DMS79 treated with DMSO at 0.1 percent for 48 hours (cell line): ENCODE measurements around the gene FBXW9.
A peak's percentile ranks its signal among the peaks of the same experiment; 100 is the strongest.
"Not testable (repeated sequence)": the region's sequence is repeated elsewhere in the genome, so short reads cannot be mapped to it uniquely, and the experiment has no call there.

ENCODE experiments used
- DNase-seq: peaks from one replicate; lab custom pipeline; 2025; lab: John Stamatoyannopoulos, UW

Gene FBXW9

GRCh38 chr19:12696366-12697335, at the start of gene FBXW9:
Gene FBXW9 (minus strand): TSS chr19:12696631. CDS start chr19:12696581, 50 bp downstream.
- peak; percentile 90 for DNase-seq

- DNase-seq: peak; percentile 84
Observed at GRCh38 chr19:12745166-12745897, 48.9 kb upstream of the FBXW9 start.

GRCh38 chr19:12737835-12738351, 41.5 kb upstream of the FBXW9 start:
- no peak for DNase-seq

- DNase-seq: peak; percentile 100
Observed at GRCh38 chr19:12736995-12737834, 40.8 kb upstream of the FBXW9 start, which contains the start of gene GET3. Gene GET3 (plus strand): TSS chr19:12737497. CDS start chr19:12737506, 9 bp downstream.

DNA sequence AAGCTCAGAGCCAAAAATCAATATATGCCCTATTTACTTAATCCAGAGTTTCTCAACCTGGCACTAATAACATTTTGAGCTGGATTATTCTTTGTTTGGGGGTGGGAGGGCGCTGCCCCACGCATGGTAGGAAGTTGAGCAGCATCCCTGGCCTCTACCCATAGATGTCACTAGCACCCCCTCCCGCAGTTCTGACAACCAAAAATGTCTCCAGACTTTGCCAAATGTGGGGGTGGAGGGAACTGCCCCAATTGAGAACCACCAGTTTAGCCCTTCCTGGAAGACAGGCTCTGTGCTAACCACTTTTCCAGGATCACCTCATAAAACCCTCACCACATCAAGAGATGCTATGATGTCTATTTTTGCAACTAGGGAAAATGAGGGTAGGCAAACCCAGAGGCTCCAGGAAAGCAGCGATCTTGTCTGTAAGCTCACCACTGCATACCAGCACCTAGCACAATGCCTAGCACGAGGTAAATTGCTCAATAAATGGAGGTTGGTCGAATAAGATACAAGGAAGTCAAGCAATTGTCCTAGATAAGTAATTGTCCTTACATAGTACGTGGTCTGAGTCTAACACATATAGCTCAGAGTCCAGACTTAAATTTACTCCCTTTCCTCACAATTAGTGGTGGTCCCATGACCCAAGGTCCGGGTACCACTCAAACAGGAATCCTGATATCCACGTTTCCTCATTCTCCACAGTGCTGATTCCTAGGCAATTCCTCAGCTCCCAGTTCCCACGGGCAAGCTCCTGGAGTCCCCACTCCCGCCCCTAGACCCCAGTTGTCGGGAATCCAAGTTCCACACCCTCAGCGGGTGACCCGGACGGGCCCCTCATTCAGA, 37.2 kb upstream of the FBXW9 start:
- no peak for DNase-seq

DNA sequence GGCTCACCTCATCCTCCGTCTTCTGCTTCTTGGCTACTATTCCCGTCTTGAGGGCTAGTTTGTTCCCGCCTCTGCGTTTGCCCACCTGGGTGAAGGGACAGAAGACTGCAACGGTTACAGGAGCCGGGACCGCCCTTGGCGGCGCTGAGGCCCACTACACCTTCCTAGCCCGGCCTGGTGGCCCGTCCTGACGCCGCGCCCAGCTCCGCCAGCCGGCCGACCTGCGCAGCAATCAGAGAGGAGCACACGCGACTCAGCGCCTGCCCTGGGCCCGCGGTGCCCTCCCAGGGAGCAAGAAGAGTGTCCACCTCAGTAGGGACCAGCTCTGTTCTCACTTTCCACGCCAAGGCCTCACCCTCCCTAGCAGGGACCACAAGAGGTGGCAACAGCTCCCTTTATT, 34.9 kb upstream of the FBXW9 start:
- DNase-seq: no peak

GRCh38 chr19:12730064-12730463, 33.6 kb upstream of the FBXW9 start:
- no peak for DNase-seq

GRCh38 chr19:12727745-12728433, 31.5 kb upstream of the FBXW9 start:
- no peak for DNase-seq

DNA sequence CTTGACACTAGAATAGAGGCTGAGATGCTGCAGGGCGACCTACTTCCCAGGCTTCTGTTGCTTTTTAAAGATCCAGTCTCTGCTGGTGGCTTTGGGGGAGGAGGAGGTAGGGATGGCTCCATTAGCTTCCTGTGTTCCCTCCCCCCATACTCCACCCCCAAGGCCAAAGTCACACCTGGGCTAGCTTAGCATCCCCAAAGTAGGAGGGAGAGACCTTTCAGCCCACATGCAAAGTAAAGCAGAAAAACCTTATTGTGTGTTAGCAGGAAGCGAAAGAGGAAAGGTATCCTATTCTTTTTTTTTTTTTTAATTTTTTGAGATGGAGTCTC, 30.5 kb upstream of the FBXW9 start:
- no peak for DNase-seq

GRCh38 chr19:12725612-12726011, 29.2 kb upstream of the FBXW9 start:
- DNase-seq: not testable (repeated sequence)

DNA sequence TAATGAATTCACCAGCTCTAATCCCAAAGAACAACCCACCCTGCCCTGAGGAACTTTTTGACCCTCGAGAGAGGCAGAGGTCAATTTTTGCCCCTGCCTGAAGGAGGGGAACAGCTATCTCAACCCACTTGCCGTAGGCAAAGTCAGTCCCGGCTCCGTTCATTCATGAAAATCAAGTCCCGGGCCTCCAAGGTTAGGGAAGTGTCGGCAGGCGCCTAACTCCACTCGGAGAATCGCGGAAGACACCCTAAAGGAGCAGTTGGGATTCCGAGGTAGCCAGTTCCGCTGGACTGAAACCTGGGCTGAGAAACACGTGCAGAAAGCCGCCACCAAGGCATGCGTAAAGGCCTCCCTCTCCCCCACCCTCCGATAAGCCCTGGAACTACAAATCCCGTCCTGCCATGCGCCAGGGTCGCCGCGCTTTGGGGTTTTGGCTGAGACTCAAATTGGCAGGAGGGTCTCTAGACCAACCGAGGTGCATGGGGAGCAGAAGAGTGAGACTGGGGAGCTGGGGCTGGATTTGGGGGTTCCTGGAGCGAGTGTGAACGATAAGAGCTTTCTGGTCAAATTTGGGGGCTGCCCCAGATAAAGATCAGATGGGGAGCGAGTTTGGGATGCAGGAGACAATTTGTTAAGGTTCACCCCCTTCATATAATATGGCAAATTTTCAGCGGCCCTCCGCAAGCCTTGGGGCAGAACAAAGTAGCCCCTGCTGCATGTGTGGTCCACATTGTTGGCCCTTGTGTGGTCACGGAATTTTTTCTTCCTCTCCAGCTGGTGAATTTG, 27.4 kb upstream of the FBXW9 start, which contains the start of gene TNPO2:
TSS of gene TNPO2 (minus strand) at position 292 of the 786 bp plus-strand sequence. CDS start 2,955 bp downstream, outside the sequence.
- DNase-seq: peak; percentile 76

DNA sequence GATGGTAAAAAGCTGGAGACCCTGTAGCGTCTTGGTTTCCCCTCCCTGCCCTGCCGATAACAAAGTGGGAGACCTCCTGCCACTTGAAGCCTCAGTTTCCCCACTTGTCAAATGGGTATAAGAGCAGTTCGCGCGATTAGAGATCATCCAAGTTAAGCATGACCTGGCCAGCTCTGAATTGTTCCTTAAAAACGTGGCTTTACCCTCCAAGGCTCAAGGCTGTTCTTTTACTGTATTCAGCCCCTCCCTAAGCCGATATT, 26.9 kb upstream of the FBXW9 start:
- no peak for DNase-seq

DNA sequence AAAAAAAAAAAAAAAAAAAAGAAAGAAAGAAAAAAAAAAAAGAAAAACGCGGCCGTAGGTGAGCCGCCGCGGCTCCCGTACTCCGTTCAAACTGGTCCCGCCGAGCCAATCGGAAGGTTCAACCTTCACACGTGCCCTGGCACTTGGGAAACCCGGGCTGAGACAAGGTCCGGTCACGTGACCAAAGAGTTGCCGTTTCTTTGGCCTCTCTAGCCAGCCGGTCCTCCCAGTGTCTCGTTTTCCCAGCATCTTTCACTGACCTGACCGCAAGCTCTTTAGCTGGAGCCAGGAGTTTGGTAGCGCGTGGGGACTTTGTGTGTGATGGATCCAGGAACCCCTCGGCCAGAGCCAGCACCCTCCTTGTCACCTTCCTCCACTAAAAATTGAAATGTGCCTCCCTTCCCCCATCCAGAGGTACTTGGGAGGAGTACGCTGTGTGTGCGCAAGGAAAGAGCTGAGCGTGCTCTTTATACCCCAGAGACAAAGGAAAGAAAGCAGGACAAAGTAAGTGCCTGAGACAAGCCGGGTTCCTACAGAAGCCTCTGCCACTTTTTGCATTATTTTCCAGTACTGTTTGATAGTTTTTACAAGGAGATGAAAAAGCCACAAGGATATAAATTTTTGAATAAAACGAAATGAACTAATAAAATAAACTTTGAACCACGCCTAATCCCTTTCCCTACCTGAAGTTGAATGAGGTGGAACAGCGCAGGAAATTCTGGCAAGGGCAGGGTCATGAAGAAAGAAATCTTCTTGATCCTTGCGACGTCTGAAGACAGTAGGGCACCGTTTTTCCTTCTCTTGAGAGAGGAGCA, 26.3 kb upstream of the FBXW9 start:
- DNase-seq: peak; percentile 98

- peak; percentile 51 for DNase-seq
Observed at GRCh38 chr19:12721656-12722565, 25.5 kb upstream of the FBXW9 start.

DNA sequence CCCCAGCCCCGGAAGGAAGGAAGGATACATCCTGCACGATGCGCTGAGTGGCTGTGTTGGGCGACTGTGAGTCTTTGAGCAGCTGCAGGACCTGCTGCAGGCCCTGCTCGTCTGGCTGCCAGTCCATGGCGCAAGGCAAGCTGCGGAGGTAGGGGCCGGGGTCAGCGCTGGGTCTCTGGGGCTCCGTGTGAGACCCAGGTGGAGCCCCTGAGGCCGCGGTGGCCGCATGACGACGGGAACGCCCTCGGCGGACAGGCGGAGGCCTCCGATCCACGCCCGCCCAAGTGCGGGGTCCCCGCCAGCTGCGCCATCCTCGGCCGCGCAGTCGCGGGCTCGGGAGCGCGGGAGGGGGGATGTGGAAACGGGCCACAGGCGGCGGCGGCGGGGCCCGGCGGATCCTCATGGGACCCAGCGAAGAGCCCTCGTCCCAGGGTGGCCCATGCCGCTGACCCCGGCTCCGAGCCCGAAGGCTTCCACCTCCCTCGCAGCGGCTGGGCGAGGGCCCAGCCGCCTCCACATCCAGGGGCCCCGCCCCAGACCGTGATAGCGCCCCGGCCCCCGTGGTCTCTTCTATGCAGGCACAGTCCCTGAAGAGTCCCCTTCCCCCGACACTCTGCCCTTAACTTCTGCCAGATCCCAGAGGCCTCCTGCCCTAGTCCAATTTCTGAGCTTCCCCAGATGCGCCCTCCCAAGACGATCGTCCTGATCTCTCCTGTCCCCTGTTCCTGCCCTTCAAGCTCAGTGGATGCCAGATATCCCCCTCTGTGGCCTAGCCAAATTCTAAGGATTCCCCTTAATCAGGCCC, 24.6 kb upstream of the FBXW9 start:
- DNase-seq: no peak

DNA sequence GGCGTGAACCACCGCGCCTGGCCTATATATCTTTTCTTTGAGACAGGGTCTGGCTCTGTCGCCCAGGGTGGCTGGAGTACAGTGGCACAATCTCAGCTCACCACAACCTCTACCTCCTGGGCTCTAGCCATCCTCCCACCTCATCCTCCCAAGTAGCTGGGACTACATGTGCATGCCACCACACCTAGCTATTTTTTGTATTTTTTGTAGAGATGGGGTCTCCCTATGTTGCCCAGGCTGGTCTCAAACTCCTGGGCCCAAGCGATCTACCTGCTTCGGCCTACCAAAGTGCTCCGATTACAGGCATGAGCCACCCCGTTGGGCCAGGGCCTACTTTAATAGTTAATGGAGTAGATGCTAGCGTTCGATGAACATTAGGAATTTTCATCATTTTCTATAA, 23.9 kb upstream of the FBXW9 start:
- no peak for DNase-seq

DNA sequence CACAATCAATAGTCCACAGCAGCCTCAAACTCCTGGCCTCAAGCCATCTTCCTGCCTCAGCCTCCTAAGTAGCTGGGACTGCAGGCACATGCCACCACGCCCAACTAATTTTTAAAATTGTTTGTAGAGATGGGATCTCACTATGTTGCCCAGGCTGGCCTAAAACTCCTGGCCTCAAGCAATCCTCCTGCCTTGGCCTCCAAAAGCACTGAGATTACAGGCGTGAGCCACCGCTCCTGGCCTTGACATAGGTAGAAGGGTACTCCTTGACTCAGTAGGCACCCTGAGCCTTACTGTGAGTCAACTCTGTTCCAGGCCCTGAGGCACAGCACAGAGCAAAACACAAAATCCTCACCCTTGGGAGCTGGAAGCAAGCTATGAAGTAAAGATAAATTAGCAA, 19.5 kb upstream of the FBXW9 start:
- DNase-seq: no peak
